Measurements from ENCODE around the gene MAPK8IP1.

GRCh38 chr11:45860764-45861510, 24.5 kb upstream of the MAPK8IP1 start:
- TF ChIP-seq CTCF (IDR thresholded peaks at IDR 0.05) (no peak), POLR2AphosphoS5 (IDR thresholded peaks at IDR 0.05) (no peak)

Data from esophagus muscularis mucosa (tissue), 3 donors.